Right kidney (tissue), 1 donor: ENCODE measurements around the gene KLF3.
A peak's percentile ranks its signal among the peaks of the same experiment; 100 is the strongest.

ENCODE experiments used
- DNase-seq: peaks from one replicate; pipeline ENCODE4 v3.0.0-alpha.2; 2016

Gene KLF3

DNA sequence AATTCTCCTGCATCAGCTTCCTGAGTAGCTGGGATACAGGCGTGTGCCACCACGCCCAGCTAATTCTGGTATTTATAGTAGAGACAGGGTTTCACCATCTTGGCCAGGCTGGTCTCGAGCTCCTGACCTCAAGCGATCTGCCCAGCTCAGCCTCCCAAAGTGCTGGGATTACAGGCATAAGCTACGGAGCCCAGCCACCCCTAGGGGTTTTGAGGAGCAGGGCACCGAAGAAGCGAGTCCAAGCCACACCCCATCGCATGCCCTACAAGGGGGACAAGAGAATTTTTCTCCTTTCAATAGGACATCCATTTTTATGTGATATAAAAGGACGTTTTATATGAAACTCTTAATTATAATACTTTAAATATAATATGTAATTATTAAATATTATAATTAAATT lies 13.9 kb upstream of the KLF3 start:
- no peak for DNase-seq

DNA sequence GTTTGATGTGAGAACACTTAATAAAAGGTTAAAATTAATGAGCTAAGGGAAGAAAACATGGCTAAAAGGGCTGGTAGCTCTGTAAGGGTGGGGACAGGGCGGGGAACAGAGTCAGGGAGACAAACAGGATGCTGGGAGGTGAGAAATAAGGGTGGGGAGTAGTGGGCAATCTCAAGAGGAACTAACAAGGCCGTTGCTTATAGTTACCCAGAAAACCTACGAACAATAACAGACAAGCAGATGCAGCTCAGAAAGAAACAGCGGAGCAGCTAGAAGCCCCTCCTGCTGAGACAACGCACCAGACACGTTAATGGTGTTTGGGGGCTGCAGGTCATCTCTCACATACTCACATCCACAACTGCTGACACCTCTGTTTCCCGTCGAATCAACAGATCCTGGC lies 9.7 kb upstream of the KLF3 start:
- no peak for DNase-seq

DNA sequence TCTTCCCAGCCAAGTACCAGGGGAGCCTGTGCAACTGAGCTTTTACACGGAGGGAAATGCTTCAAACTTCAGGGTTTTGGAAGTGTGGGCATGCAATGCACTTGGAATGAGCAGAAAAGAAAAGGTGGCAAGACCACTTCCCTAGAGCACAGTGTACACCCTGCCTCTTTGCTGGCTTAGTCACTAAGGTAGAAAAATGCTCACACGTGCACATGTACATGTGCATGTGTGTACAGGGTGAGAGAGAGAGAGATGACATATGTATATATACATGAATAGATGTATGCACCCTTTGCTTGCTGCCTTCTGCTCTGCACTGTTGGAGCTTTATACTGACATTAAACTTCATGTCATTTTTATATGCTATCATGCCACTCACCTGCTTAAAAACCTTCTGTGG lies 7.9 kb upstream of the KLF3 start:
- no peak for DNase-seq

DNA sequence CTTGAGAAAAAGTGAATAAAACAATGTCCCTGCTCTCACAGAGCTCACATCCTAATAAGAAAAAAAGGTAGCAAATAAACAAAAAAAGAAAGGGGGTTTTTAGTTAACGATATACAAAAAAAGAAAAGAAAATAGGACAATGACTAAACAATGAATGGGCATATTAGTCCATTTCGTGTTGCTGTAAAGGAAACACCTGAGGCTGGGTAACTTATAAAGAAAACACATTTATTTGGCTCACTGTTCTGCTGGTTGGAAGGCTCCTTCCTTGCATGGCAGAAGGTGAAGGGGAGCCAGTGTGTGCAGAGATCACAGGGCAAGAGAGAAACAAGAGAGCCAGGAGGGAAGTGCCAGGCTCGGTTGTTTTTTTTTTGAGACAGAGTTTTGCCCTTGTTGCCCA lies 4.7 kb upstream of the KLF3 start:
- DNase-seq, result no peak

DNA sequence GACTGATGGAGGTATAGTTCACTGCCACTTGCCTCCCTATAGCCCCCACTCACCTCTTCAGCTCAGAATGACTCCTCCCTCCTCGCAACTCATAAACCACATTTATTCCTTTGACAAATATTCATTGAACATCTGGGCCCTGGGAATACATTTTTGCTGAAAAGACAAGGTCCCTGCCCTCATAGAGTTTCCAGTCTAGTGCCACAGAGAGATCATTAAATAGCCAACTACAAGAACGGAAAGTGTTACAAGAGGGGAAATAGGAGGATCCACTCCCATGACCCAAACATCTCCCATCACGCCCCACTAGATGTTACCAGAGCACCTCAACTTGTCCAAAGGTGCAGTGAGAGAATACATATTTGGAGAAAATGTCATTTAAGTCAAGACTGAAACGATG lies 3.2 kb upstream of the KLF3 start:
- no peak for DNase-seq

DNA sequence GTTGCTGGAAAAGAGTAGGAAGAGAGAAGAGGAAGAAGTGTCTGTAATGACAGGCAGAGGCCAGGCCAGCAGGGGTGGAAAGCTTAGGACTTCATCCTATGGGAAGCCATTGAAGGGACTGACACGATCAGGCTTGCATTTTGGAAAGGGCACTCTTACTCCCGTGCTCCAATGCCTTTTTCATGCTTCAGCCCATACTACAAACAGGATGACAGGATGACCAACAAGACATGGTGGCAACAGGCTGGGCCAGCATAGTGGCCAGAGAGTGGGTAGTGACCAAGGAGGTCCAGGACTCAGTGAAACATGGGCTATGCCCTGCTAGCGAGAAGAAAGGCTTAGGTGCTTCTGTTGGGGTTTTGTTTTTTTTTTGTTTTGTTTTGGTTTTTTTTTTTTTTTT lies 2.6 kb upstream of the KLF3 start:
- DNase-seq, result no peak

DNA sequence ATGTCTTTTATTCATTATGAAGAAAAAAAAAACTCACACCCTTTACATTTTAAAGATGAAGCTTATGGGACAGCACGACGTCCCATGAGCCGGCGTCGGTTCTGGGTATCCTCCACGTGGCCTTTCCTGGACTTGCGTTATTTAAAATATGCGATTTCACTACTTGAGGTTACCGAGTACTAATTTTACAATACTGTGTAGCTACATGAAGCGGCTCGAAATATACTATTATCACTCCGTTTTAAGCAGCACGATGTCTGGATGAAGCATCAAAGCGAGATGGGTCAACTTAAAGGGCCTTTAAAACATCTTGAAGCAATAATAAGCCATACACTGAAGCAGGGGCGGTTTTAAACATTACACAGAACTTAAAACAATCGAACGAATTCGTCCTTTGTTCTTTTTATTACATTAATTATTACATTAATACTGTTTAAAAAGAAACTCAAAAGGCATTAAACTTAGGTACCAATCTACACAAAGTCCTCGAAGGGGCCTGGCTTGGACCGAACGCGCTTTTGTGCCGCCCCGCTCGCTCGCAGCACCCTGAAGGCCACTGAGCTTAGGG lies 1.4 kb upstream of the KLF3 start:
- no peak for DNase-seq

DNA sequence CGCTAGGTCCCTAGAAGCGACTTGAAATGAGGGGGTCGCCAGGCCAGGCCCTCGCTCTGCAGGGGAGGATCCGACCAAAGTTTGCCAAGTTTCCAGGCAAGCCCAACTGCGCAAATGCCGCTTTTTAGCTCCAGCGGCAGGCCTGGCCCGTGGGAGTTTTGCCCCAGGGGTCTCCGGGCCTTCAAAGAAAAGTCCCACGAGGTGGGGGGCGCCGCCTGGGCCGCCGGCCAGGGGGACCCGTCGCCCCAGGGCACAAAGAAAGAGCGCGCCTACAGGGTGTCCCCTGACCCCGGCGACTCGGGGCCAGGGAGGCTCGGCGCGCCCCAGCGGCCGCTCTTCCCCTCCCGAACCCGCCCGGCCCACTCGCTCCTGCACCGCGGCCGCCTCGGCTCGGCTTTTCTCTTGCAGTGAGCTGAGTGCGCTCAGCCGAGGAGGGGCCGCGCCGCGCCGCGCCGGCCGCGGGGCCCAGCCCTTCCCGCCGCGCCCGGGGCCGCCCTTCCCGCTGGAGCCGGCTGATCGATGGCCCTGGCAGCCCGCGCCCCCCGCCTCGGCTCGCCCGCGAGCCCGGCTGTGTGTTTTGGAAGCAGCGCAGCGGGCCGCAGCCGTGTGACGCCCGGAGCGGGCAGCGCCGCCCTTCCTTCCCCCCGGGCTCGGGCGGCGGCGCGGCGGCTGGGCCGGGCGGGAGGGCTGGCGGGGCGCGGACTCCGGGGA lies 754 bp upstream of the KLF3 start:
- DNase-seq, result peak; percentile 94

DNA sequence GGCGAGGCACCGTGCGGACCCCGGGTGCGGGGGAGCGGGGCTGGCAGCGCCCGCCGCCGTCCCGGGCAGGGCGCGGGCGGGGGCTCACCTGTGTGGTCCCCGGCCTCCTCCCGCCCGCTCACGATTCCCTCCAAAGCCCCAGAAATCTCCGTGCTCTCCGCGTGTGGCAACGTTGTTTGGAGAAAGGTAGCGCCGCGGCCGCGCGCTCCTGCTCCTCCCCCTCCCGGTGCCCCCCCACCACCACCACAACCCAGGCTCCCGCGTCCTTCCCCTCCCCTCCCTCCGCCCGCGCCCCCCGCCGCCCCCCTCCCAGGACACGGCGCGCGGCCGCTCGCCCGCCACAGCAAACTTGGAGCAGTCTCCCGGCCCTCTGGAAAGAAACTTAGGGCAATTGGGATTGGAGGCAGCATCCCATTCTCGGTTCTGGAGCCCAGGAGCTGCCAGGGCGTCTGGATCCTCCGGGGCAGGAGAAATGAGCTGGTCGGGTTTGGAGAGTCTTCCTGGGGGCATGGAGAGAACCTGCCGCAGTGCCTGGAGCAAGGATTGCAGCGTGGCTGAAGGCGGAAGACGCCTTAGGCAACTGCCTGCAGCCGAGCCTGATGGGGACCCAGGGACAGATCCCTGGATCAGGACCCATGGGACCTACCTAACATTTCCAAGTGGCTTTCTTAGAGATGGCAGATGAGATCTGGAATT lies 855 bp downstream of the KLF3 start:
- peak; percentile 86 for DNase-seq

DNA sequence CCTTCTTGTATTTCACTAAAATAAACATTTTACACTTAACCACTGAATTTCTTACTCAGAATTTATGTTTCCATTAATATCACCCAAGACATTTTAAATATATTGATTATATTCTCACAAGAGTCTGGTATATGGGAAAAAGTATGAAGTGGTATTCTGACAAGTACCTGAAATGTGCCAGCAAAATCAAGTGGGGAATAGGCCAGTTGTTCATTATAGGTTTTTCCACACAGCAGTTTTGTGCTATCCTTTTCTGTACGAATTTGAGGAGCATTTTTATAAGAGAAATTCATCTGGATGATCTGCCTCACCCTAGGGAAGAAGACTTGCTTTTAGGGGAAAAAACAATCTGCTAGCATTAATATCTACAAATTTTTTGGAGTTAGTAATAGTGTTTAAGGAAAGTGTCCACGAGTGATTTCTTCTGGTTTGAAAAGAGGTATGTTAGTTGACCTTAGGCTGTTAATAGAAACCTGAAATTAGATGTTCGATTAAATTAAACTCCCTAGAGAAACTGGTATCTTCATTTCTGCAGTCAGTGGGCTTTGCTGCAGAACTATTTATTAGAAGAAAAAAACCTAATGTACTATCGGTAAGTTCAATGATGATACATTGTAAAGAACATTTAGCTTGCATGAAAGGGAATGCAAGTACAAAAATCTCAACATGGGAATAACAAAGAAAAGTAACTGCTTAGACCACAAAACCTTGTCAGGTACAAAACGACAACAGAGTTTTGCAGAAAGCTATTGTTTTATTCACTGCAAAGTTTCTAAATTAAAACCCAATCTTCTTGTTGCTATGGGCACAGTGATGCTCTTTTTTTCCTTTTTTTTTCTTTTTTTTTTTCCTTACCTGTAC lies 1.8 kb downstream of the KLF3 start:
- no peak for DNase-seq

DNA sequence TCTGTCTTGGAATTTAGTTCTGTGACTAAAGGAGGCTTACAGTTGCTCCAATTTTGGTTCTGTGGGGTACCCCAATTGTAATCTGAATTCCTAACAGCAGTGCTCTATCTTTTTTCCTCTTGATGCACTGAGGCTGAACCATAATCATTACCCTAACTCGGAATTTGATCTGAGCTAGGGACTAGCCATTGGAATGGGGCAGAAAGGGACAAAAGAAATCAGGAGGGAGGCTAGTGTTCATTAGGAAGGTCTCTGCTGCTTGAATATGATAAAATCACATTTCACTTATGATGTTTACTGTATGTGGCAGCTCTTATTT lies 2.7 kb downstream of the KLF3 start:
- no peak for DNase-seq

DNA sequence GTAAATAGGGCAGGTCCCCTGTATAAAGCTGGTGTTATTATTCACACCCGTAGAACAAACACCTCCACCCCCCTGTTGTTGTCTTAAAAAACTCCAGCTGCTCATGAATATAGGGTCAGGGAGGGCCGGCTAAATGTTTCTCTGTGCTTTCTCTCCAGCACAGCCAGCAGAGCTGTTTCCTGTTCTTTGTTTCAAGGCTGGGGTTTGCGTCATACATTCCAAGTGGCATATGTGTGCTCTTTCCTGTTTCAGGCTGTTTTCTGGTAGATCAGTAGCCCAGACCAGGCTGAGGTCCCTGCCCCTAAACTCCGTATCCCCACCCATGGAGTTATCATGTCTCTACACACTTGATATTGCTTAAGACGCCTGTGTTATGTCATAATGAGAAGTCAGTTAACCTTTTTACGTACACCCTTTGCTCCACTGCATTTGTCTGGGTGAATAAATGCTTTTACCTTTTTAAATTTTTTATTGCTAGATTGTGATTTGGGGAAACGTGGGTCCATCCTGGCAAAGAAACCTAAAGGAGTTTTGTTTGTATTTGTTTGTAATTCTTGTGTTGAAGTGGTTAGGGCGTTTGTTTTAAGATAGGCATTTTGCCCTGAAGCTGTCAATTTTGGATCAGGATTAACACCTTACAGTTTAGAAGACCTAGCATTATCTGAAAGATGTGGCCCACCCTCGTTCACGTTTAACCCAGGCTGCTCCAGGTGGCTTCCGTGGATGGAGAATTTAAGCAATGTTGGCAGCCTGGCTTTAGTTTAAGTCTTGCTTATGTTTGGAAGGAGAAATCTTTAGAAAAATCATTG lies 3.3 kb downstream of the KLF3 start:
- DNase-seq, result peak; percentile 72

DNA sequence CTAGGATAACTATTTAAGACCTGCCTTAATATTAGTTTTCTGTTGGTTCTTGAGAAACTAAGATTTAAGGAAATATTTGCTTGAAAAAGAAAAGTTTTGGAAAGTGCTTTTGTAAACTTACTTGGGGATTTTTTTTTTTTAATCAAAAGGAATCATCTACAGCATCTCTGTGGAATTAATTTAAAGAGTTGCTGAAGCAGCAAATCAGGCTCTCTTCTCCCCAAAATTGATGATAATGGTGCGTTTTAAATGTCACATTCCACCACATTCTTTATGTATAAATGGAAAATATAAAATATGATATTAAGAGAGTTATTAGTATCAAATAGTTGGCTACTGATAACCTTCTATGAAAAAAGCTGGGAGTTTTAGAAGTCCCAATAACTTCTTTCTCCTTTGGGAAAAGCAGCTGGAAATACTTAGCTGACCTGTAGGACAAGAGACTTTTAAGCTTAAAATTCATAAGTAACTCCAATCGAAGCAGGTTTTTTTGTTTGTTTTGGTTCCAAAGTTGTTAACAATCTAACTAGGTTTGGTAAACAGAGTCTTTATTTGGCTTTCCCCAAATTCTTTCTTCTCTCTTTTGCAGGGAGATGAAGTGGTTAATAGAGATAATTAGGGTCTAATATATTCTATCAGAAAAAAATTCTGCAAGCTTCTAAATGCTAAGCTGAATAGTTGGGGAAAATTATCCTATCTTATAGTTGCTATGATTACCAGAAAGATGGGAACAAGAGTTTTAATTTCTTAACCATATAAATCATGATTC lies 4.4 kb downstream of the KLF3 start:
- no peak for DNase-seq

DNA sequence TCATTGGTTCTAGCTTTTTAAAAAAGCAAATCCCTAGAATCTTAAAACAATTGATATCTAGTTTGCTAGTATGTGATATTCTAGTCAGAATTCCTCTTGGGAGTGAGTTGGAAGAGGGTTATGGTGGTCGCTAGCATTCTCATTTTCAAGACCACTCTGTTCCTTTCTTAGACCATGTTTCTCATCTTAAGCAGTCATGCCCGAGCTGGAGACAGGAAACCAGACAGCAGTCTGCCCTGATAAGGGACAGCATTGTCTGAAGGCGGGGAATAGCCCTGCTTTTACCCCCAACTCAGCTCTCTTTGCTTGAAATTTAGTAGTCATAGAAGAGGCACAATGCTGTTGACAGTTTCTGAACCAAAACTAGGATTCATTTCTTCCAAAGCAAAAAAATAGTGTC lies 5.2 kb downstream of the KLF3 start:
- no peak for DNase-seq

DNA sequence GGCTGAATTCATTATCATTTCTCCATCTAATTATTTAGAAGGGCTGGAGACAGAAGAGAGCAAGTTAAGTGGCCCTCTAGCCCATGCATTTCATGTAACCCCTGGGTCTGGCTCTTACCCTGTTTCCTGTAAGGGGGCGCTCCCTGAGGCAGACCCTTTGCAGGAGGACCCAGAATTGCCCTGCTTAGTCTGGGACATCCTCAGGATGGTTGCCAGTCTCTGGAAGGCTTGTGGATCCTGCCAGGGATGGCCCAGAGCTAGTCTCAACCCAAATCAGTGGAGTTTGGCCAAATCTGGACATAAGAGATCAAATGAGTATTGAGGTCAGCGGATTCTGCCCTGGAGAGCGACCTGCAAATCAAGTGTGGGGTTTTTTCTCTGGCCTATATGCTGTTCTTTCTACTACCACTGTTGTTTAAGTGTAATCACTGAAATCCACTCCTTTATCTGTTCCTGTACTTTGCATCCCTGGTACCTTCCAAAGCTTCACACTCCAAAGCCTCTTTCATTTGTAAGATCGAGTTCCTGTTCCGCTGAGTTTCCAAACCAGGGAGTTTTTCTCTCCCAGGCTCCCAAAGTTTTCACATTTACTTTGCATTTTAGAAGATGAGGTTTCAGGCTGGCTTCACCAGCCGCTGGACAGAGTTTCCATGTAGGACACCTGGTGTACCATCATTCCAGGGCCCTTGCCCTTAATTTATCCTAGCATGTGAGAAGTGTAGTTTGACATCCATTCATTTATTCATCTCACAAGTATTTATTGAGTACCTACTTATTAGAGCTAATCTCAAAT lies 6.3 kb downstream of the KLF3 start:
- peak; percentile 34 for DNase-seq

DNA sequence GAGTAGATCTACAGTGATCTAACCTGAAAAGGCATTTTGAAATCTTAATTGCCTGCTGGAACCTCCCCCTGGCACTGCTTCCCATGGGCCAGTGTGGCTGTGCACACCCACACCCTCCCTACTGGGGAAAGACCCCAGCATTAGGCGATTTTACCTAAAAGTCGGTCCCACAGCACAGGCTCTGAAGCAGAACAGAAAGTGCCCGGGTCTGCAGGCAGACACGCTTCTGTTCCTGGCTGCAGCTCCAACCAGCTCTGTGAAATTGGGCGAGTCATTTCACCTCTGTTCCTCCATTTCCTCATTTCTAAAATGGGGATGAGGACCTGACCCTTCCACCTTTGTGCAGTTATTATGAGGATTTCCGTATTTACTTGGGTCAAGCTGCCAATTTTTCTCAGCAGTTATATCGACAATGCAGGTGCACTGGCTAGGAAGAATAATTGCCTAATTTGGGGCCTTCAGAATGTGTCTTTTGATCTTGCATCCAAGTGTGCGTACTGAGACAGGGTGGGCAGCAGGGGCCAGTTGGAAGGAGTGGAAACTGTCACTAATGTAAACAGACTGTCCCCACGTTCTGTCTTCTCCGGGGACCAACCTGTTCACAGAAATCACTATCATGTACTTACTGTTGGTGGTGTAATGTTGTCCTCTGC lies 7.1 kb downstream of the KLF3 start:
- DNase-seq, result no peak

DNA sequence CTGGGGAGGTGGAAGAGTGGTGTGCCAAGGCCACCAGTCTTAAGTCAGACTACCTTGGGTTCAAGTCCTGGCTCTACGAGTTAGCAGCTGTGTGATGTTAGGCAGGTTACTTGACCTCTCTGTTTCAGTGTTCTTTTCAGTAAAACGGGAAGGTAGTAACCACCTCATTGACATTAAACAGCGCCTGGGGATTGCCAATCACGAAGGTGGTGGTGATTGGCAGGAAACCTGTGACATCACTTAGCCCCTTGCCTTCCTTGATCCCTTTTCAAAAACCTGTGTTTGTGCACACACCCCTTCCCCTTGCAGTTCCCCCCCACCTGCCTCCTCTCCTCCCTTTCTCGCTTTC lies 7.6 kb downstream of the KLF3 start:
- no peak for DNase-seq

DNA sequence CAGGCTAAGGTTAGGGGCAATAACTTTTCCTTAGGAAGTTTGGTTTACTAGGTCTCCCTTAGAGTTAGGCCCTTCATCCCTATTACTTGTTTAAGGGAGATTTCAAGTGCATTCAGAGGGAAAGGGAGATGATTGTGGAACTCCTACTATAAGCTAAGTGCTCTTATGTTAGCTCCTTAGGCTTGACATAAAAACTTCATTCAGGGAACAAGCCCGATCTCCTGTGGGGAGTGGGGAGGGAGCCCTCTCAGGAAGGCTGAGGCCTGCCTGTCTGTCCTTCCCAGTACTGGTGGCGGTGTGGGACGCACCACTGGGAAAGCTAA lies 8.0 kb downstream of the KLF3 start:
- no peak for DNase-seq

DNA sequence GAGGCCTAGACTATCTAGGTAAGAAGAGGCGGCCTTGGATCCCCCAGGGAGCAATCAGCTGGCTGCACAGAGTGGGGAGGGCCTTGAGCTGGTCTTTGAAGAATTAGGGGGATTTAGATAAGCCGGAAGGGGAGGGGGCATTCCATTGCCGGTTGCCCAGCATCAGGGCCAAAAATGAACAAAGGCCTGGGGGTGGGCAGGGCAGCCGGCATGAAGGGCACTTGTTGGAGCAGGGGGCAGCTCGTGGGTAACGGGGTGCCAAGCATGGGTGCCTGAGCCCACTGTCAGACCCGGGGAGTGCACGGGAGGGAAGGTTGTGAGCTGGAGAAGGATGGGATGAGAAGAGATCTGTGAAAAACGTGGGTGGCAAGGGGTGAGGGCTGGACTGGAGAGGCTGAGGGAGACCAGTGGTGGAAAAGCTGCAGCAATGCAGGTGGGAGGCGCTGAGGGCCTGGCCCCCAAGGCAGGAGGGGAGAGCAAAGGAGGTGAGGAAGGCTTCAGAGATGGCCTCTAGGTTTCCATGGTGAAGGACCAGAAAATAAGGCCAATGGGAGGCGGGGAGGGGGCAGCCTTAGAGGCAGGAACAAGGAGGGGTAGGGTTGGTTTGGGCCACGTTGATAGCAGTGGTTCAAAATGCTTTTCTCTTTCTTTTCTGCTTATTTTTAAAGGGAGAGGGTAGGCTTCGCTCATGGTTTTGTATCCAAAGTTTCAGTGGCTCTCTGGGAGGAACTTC lies 8.6 kb downstream of the KLF3 start:
- DNase-seq, result peak; percentile 19
